Measurements from ENCODE around the gene BMS1.
A peak's percentile ranks its signal among the peaks of the same experiment; 100 is the strongest.
"Not testable (repeated sequence)": the region's sequence is repeated elsewhere in the genome, so short reads cannot be mapped to it uniquely, and the experiment has no call there.

The BMS1 gene

DNA sequence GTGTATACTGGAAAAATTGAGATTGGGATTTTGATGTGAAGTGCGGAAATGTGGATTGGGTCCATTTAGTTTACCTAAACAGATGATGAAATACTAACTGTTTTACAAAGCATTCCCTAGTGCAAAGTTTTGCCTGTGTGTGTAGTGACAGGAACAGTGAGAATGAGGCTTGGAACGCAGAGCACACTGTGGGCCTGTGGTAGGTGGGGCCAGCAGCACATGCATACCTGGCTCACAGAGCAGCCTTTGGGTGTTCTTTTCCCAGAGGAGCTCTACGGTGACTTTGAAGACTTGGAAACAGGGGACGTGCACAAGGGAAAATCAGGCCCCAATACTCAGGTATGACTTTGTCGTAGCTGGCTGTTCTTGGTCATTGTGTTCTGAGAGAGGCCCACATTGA is 33.7 kb downstream of the BMS1 start:
- Mint-ChIP-seq H3K9me3 (peaks cover 20% of the 10 kb centered on the region), H3K36me3 (ENCODE audit: low read depth) (peaks cover 79% of the 10 kb centered on the region)
- H3K4me3 Mint-ChIP-seq; H3K27ac Mint-ChIP-seq; DNase-seq (ENCODE audit: low spot score); H3K27me3 Mint-ChIP-seq (ENCODE audit: low read depth); H3K4me1 Mint-ChIP-seq (ENCODE audit: low read depth): not testable (repeated sequence)

DNA sequence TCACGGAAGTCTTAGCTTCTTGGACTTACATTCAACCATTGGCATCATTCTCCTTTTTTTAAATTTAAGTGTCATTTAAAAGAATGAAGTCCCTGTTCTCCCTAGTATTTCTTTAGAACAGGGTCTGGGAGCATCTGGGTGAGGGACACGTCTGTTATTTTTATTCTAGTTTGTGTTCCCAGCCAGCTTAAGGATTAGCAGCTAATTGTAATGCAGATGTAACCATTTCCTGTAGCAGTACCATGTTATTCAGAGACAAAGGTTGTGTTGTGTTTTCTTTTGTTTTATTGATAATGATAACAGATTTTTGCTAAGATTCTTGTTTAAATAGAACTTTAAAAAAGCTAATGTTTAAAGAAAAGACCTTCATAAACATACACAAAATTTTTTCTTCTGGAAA is 34.3 kb downstream of the BMS1 start:
- no peaks in the 10 kb centered on the region for H3K27me3 Mint-ChIP-seq (ENCODE audit: low read depth)
- H3K9me3 Mint-ChIP-seq, result peaks cover 20% of the 10 kb centered on the region
- no peak for DNase-seq (ENCODE audit: low spot score)
- H3K4me1 Mint-ChIP-seq (ENCODE audit: low read depth), result no peaks in the 10 kb centered on the region
- H3K4me3 Mint-ChIP-seq, result no peak overlapping the region
- H3K36me3 Mint-ChIP-seq (ENCODE audit: low read depth), result peaks cover 77% of the 10 kb centered on the region
- H3K27ac Mint-ChIP-seq, result no peak overlapping the region

DNA sequence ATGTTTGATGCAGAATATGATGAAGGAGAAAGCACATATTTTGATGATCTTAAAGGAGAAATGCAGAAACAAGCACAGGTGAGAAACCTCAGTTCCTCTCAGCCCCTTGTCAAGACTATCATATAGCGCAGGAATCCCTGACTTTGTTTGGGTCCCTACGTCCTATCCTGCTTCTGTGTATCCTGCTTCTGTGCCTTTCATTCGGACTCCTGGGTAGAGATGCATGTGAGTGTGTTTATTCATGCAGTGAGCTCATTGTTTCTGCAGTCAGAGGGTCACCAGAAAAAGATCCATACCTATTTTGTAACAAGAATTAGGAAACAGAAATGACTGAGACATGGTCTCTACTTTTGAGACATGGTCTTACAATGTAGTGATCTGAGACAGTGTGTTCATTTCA is 34.8 kb downstream of the BMS1 start:
- H3K4me3 Mint-ChIP-seq; H3K4me1 Mint-ChIP-seq (ENCODE audit: low read depth); H3K27me3 Mint-ChIP-seq (ENCODE audit: low read depth); DNase-seq (ENCODE audit: low spot score); H3K27ac Mint-ChIP-seq: not testable (repeated sequence)
- peaks cover 20% of the 10 kb centered on the region for H3K9me3 Mint-ChIP-seq
- peaks cover 75% of the 10 kb centered on the region for H3K36me3 Mint-ChIP-seq (ENCODE audit: low read depth)

DNA sequence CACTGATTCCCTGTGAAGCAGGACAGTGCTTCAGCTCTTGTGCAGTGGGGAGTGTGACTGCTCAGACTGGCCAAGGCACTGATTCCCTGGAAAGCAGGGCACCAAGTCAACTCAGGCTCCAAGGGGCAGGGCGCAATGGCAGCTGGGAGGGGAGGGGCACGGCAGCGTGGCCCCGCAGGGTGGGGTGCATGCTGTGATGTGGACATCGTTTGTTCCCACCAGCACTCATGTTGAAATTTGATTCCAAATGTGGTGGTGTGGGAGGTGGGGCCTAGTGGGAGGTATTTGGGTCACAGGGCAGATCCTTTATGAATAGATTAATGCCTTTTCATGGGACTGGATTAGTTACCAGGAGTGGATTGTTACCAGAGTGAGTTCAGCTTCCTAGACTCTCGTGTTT is 44.2 kb downstream of the BMS1 start:
- not testable (repeated sequence) for H3K4me1 Mint-ChIP-seq (ENCODE audit: low read depth); H3K4me3 Mint-ChIP-seq; DNase-seq (ENCODE audit: low spot score); H3K9me3 Mint-ChIP-seq; H3K27me3 Mint-ChIP-seq (ENCODE audit: low read depth); H3K27ac Mint-ChIP-seq
- H3K36me3 Mint-ChIP-seq (ENCODE audit: low read depth), result peaks cover 60% of the 10 kb centered on the region

DNA sequence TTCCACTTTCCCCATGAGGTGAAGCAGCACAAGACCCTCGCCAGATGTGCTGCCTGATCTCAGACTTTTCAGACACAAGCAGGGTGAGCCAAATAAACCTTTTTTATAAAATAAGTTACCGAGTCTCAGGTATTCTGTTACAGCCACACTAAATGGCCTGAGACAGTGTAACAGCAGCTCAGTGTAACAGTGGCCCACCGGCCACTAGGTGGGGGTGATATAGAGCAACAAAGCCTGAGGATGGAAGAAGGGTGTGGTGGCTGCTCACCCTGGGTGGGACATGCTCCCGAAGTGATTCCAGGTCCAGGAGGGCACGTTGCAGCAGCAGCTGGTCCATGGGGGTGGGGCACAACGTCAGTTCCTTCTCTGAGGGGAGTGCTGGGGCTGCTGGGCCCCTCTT is 44.6 kb downstream of the BMS1 start:
- no peak for DNase-seq (ENCODE audit: low spot score)
- no peak overlapping the region for H3K4me3 Mint-ChIP-seq
- H3K4me1 Mint-ChIP-seq (ENCODE audit: low read depth), result peaks cover 2% of the 10 kb centered on the region
- H3K27ac Mint-ChIP-seq, result no peak overlapping the region
- no peaks in the 10 kb centered on the region for H3K27me3 Mint-ChIP-seq (ENCODE audit: low read depth)
- peaks cover 63% of the 10 kb centered on the region for H3K36me3 Mint-ChIP-seq (ENCODE audit: low read depth)
- no peaks in the 10 kb centered on the region for H3K9me3 Mint-ChIP-seq

DNA sequence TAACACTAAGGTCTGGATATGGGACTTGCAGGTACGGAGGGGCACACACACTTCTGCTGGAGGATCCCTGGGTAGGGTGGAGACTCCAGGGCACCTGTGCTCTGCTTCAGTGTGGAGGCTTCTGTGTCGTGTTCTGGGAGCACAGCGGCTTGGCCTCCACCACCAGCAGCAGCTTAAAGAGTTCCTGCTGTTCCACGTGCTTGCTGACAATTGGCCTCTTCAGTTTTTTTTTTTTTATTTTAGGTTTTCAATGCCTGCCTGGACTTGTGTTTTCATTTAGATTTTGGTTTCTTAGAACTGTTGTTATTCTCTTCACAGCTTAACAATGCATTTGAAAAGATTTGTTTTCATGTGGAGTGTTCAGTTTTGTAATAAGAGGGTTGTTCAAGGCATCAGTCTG is 45.8 kb downstream of the BMS1 start:
- H3K27ac Mint-ChIP-seq; H3K9me3 Mint-ChIP-seq; H3K4me1 Mint-ChIP-seq (ENCODE audit: low read depth); H3K27me3 Mint-ChIP-seq (ENCODE audit: low read depth); DNase-seq (ENCODE audit: low spot score); H3K4me3 Mint-ChIP-seq: not testable (repeated sequence)
- H3K36me3 Mint-ChIP-seq (ENCODE audit: low read depth), result peaks cover 52% of the 10 kb centered on the region

DNA sequence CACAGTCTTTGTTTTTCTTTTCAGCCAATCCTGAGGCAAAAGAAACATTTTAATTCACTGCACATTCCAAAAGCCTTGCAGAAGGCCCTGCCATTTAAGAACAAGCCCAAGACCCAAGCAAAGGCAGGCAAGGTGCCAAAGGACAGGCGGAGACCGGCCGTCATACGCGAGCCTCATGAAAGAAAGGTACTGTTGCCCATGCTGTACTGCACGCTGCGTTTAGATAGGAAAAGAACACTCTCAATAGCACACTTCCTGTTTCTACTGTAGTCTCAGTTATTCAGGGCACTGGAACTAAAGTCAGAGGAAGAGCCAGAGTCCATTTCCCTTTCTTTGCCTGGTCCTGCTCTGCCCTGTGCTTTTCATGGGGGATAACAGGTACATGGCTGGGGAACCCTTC is 47.6 kb downstream of the BMS1 start:
- no peak for DNase-seq (ENCODE audit: low spot score)
- Mint-ChIP-seq H3K9me3 (no peaks in the 10 kb centered on the region), H3K4me3 (no peak overlapping the region), H3K36me3 (ENCODE audit: low read depth) (peaks cover 37% of the 10 kb centered on the region), H3K27ac (no peak overlapping the region), H3K4me1 (ENCODE audit: low read depth) (peaks cover 2% of the 10 kb centered on the region), H3K27me3 (ENCODE audit: low read depth) (no peaks in the 10 kb centered on the region)

DNA sequence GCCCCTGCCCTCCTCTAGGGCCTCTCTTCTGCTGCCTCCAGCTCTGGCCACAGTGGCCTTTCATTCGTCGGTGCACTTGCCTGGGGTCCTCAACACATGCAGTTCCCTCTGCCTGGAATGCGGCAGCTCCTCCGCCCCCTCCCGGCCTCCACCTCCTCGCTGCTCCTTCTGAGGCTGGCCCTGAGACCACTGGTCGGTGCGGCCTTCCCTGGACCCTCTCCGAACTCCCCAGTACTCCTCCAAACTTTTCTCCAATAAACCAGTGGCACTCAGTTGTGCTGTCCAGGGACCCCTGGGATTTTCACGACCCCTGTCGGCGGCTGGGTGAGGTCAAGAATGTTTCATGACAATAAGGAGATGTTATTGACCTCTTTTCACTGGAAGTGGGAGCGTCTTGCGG is 53.5 kb downstream of the BMS1 start:
- Mint-ChIP-seq H3K27me3 (ENCODE audit: low read depth) (peaks cover 12% of the 10 kb centered on the region), H3K27ac (no peak overlapping the region), H3K4me3 (no peak overlapping the region), H3K4me1 (ENCODE audit: low read depth) (peaks cover 2% of the 10 kb centered on the region), H3K9me3 (no peaks in the 10 kb centered on the region), H3K36me3 (ENCODE audit: low read depth) (peaks cover 8% of the 10 kb centered on the region)
- DNase-seq (ENCODE audit: low spot score), result no peak

DNA sequence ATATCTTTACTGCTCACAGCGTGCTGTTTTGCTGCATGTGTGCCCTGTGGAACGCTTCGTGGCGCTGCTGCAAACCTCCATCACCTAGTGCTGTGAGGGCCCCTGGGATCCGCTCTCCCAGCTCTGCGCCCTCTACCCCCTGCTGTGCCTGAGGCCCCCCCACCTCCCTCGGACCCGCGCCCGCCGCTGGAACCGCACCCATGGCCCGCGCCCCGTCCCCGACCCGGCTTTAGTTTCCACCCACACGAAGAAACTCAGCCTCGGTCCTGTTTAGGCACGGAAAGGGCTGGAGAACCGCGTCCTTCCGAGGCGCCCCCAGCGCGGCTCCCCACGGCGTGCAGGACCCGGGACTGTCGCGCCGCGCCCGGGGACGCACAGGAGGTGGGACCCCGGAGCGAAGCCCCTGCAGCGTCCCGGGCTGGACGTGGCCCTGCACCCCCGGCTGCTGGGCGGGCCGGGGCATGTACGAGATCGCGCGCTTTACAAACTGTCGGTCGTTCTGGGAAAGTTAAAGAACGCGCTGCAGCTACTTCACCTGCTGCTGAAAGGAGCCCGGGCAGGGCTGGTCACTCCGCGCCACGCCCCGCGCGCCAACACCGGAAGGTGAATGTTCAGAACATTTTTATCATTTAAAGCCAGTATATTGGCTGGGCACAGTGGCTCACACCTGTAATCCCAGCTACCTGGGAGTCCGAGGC is 54.3 kb downstream of the BMS1 start:
- DNase-seq (ENCODE audit: low spot score), result no peak
- Mint-ChIP-seq H3K27me3 (ENCODE audit: low read depth) (peaks cover 12% of the 10 kb centered on the region), H3K4me1 (ENCODE audit: low read depth) (peaks cover 2% of the 10 kb centered on the region), H3K9me3 (no peaks in the 10 kb centered on the region), H3K27ac (no peak overlapping the region), H3K36me3 (ENCODE audit: low read depth) (peaks cover 2% of the 10 kb centered on the region), H3K4me3 (peak overlapping the region; percentile 63)

DNA sequence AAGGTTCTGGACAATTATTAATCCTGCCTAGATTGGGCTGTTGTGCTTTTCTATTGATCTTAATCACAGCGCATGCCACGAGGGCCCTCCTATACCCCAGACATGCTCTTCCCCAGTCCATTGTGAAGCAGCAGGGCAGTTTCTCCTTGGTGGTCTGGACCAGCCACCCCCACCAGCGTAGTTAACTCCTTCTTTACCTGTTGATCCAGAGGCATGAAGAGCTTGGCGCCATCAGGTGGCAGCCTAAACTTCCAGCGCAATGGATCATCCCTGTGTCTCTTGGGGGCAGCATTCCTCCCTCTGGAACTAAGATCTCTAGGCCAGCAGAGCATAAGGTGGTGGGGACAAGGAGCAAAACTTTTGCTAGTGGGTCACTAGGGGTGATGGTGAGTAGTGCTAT is 62.2 kb downstream of the BMS1 start:
- DNase-seq (ENCODE audit: low spot score); H3K4me3 Mint-ChIP-seq; H3K36me3 Mint-ChIP-seq (ENCODE audit: low read depth); H3K4me1 Mint-ChIP-seq (ENCODE audit: low read depth); H3K27ac Mint-ChIP-seq; H3K27me3 Mint-ChIP-seq (ENCODE audit: low read depth); H3K9me3 Mint-ChIP-seq: not testable (repeated sequence)

DNA sequence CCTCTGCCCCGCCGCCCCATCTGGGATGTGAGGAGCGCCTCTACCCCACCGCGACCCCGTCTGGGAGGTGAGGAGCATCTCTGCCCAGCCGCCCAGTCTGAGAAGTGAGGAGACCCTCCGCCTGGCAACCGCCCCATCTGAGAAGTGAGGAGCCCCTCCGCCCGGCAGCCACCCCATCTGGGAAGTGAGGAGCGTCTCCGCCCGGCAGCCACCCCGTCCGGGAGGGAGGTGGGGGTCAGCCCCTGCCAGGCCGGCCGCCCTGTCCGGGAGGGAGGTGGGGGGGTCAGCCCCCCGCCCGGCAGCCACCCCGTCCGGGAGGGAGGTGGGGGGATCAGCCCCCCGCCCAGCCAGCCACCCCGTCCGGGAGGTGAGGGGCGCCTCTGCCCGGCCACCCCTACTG is 64.7 kb downstream of the BMS1 start:
- not testable (repeated sequence) for H3K4me1 Mint-ChIP-seq (ENCODE audit: low read depth); H3K27me3 Mint-ChIP-seq (ENCODE audit: low read depth); DNase-seq (ENCODE audit: low spot score); H3K4me3 Mint-ChIP-seq; H3K36me3 Mint-ChIP-seq (ENCODE audit: low read depth); H3K27ac Mint-ChIP-seq; H3K9me3 Mint-ChIP-seq

DNA sequence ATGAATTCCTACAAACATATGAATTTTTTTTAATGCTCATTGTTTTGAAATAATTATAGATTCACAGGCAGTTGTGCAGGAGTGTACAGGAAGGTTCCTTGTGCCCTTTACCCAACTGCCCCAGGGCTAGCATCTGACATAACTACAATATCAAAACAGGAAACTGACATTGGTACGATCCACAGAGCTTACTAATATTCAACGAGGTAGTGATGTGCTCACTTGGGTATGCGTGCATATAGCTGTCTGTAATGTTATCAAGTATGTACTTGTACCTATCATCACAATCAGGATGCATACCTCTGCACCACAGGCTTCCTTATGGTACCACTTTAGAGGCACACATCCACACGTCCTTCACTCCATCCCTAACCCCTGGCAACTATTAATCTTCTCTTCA is 68.3 kb downstream of the BMS1 start:
- Mint-ChIP-seq H3K4me3 (no peak overlapping the region), H3K36me3 (ENCODE audit: low read depth) (no peaks in the 10 kb centered on the region), H3K27me3 (ENCODE audit: low read depth) (peaks cover 11% of the 10 kb centered on the region), H3K4me1 (ENCODE audit: low read depth) (no peaks in the 10 kb centered on the region), H3K27ac (no peak overlapping the region), H3K9me3 (no peaks in the 10 kb centered on the region)
- no peak for DNase-seq (ENCODE audit: low spot score)

DNA sequence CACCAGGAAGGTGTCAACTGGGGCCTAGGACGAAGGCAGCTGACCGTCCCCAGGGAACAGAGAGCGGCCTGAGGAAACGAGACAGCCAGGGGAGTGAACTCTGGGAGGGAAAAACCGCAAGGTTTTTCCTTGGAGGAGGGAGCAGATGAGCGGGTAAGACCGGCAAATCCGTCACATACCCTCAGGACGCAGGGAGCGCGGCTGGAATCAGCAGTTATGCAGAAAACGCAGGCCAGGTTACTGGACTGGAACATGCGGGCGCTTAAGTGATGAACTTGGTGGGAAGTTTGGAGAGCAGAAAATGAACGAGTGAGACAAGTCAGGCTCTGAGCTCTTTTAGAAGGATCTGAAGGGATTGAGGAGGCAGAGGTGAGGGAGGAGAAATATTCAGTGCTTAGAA is 76.7 kb downstream of the BMS1 start:
- DNase-seq (ENCODE audit: low spot score), result no peak
- H3K4me3 Mint-ChIP-seq, result no peak overlapping the region
- H3K36me3 Mint-ChIP-seq (ENCODE audit: low read depth), result no peaks in the 10 kb centered on the region
- H3K4me1 Mint-ChIP-seq (ENCODE audit: low read depth), result no peaks in the 10 kb centered on the region
- H3K27ac Mint-ChIP-seq, result no peak overlapping the region
- no peaks in the 10 kb centered on the region for H3K9me3 Mint-ChIP-seq
- H3K27me3 Mint-ChIP-seq (ENCODE audit: low read depth), result peaks cover 15% of the 10 kb centered on the region

DNA sequence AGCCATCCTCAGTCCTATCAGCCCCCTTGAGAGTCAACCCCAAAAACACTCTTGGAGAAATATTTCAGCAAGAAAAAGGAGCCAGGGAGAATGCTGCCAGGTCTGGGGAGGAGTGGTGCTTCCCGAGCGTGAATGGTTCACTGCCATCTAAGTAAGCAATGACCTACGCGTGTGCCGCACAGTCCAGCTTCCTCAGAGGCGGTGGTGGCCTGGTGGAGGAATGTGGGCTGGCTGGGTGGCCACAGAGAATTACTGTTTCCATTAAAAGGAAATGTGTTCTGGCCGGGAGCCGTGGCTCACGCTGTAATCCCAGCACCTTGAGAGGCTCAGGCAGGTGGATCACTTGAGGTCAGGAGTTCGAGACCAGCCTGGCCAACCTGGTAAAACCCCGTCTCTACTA is 77.4 kb downstream of the BMS1 start:
- DNase-seq (ENCODE audit: low spot score); H3K4me3 Mint-ChIP-seq; H3K27ac Mint-ChIP-seq; H3K9me3 Mint-ChIP-seq; H3K4me1 Mint-ChIP-seq (ENCODE audit: low read depth); H3K36me3 Mint-ChIP-seq (ENCODE audit: low read depth): not testable (repeated sequence)
- H3K27me3 Mint-ChIP-seq (ENCODE audit: low read depth), result peaks cover 23% of the 10 kb centered on the region

DNA sequence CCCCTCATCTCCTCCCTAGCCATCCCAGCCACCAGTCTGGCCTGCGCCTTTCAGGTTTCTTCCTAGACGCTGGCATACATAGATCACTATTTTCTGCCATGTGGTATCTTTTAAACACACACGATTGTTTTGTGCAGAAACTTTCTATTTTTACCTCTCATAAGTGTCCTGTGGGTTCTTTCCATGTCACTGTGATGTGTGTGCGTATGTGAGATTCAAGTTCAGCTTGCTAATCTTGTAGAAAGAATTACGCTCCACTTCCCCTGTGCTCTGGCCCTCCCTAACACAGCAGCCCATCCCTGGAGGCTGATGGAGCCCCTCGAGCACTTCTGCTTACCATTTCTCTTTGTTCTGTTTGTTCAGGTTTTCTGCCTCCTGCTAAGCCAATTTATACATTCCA is 80.2 kb downstream of the BMS1 start:
- DNase-seq (ENCODE audit: low spot score); H3K4me3 Mint-ChIP-seq; H3K36me3 Mint-ChIP-seq (ENCODE audit: low read depth); H3K9me3 Mint-ChIP-seq; H3K27ac Mint-ChIP-seq; H3K4me1 Mint-ChIP-seq (ENCODE audit: low read depth): not testable (repeated sequence)
- H3K27me3 Mint-ChIP-seq (ENCODE audit: low read depth), result peaks cover 33% of the 10 kb centered on the region
